Suprapubic skin (tissue), 3 donors: Measurements from ENCODE around the gene CAPN9.

Experiments
- CTCF ChIP-seq, 2 donors: fragments of 200-600 bp in 1 of 2; fragments of 450-650 bp in 1 of 2; sonication (generic) in 1 of 2; IDR thresholded peaks; one replicate each; pipeline ENCODE4 v1.5.1; 2016 to 2019; ENCODE audit warnings: antibody characterized with exemption in 2 of 2, mild to moderate bottlenecking in 1 of 2, moderate library complexity in 1 of 2
- POLR2AphosphoS5 ChIP-seq, 3 donors: sonication (generic); formaldehyde crosslinking; IDR thresholded peaks; one replicate each; pipeline ENCODE4 v1.6.1; 2017; ENCODE audit warnings: antibody characterized with exemption in 3 of 3

GRCh38 chr1:230710543-230710904, 36.7 kb upstream of the CAPN9 start:
- TF ChIP-seq CTCF (IDR thresholded peaks at IDR 0.05) (no peak), POLR2AphosphoS5 (IDR thresholded peaks at IDR 0.05) (no peak)
